Right atrium auricular region (tissue), 2 donors: ENCODE data around the gene OR6K3. TPM values are rescaled to one million over a fixed set of nuclear protein-coding genes. Genes with fewer than 3 reads are reported as not detected.
"Not testable (repeated sequence)": the region's sequence is repeated elsewhere in the genome, so short reads cannot be mapped to it uniquely, and the experiment has no call there.

Source experiments
- DNase-seq: peaks from one replicate; pipeline ENCODE4 v3.0.0-alpha.2; 2019; ENCODE audit warnings: low spot score
- H3K27ac ChIP-seq, 2 donors: fragments of 200-600 bp; sonication (generic); 1 replicate in 1 of 2; 2 replicates in 1 of 2; pipeline ENCODE4 v1.5.1; 2016 to 2019
- H3K27me3 ChIP-seq, 2 donors: fragments of 200-600 bp; sonication (generic); one replicate each; pipeline versions ENCODE4 v1.5.1 to v1.6.0; 2017 to 2019
- H3K36me3 ChIP-seq: fragments of 200-600 bp; sonication (generic); one replicate; pipeline ENCODE4 v1.5.1; 2016
- H3K4me1 ChIP-seq, 2 donors: fragments of 200-600 bp; sonication (generic); one replicate each; pipeline versions ENCODE4 v1.5.1 to v1.6.0; 2017 to 2019
- H3K4me3 ChIP-seq, 2 donors: fragments of 200-600 bp; sonication (generic); 1 replicate in 1 of 2; 2 replicates in 1 of 2; pipeline ENCODE4 v1.5.1; 2017 to 2019; ENCODE audit warnings: mild to moderate bottlenecking in 1 of 2, moderate library complexity in 1 of 2
- H3K9me3 ChIP-seq, 2 donors: fragments of 200-600 bp; sonication (generic); one replicate each; pipeline ENCODE4 v1.5.1; 2019
- CTCF ChIP-seq, 2 donors: fragments of 200-600 bp; sonication (generic); IDR thresholded peaks; one replicate each; pipeline ENCODE4 v1.5.1; 2019; ENCODE audit warnings: antibody characterized with exemption in 2 of 2
- total RNA-seq, 2 donors: library from RNA; depleted of rRNA; stranded (reverse); fragments of >200 nt; gene quantifications; one replicate each; pipeline ENCODE4 v1.1.0, GENCODE V29; 2016

Gene OR6K3
- total RNA-seq, 2 donors from 2014 or later, result not detected

GRCh38 chr1:158692356-158692755 is 28.2 kb downstream of the OR6K3 start:
- no peak for DNase-seq
- Histone ChIP-seq H3K4me3 (no peak overlapping the region), H3K4me1 (no peaks in the 10 kb centered on the region), H3K36me3 (no peaks in the 10 kb centered on the region), H3K9me3 (no peaks in the 10 kb centered on the region), H3K27ac (no peak overlapping the region), H3K27me3 (no peaks in the 10 kb centered on the region)
- TF ChIP-seq CTCF (IDR thresholded peaks at IDR 0.05), result no peak

DNA sequence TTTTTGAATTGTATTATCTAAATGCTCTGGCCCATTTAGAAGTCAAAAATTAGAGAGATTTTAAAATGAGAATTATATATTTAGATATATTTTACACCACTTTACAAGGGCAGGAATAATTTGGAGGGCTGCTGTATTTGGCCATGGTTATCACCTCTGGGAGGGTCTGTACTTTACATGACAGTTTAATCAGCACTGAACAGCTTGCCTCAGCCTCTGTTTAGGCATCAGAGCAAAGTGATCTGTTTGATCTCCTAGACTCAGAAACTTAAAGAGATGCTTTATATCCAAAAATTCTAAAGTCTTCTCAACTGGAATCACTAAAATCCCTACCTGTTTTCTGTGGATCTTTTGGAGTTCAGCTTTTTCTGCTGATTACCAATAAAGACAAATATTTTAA is 28.6 kb downstream of the OR6K3 start:
- no peak overlapping the region for H3K27ac ChIP-seq
- H3K9me3 ChIP-seq, result no peaks in the 10 kb centered on the region
- DNase-seq, result no peak
- no peak overlapping the region for H3K4me3 ChIP-seq
- H3K4me1 ChIP-seq, result no peaks in the 10 kb centered on the region
- H3K27me3 ChIP-seq, result no peaks in the 10 kb centered on the region
- TF ChIP-seq CTCF (IDR thresholded peaks at IDR 0.05), result no peak
- no peaks in the 10 kb centered on the region for H3K36me3 ChIP-seq

DNA sequence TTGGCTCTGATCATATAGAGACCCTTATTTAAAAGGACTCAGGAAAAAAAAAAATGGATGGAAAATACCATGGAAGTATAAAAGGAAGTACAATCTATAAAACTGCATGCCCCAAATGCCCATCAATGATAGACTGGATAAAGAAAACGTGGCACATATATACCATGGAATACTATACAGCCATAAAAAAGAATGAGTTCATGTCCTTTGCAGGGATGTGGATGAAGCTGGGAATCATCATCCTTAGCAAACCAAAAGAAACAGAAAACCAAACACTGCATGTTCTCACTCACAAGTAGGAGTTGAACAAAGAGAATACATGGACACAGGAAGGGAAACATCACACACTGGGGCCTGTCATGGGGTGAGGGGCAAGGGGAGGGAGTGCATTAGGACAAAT is 29.4 kb downstream of the OR6K3 start:
- not testable (repeated sequence) for DNase-seq, H3K36me3 ChIP-seq, H3K27ac ChIP-seq, H3K27me3 ChIP-seq, H3K9me3 ChIP-seq, H3K4me1 ChIP-seq, H3K4me3 ChIP-seq

GRCh38 chr1:158689875-158690274 is 30.6 kb downstream of the OR6K3 start:
- TF ChIP-seq CTCF (IDR thresholded peaks at IDR 0.05), result no peak
- H3K27me3 ChIP-seq, result no peaks in the 10 kb centered on the region
- DNase-seq, result no peak
- no peaks in the 10 kb centered on the region for H3K36me3 ChIP-seq
- H3K27ac ChIP-seq, result no peak overlapping the region
- no peaks in the 10 kb centered on the region for H3K9me3 ChIP-seq
- H3K4me1 ChIP-seq, result no peaks in the 10 kb centered on the region
- H3K4me3 ChIP-seq, result no peak overlapping the region

GRCh38 chr1:158689110-158689509 is 31.4 kb downstream of the OR6K3 start:
- Histone ChIP-seq H3K27me3 (no peaks in the 10 kb centered on the region), H3K36me3 (no peaks in the 10 kb centered on the region), H3K4me3 (no peak overlapping the region), H3K4me1 (no peaks in the 10 kb centered on the region), H3K27ac (no peak overlapping the region), H3K9me3 (no peaks in the 10 kb centered on the region)
- DNase-seq, result no peak
- no peak for TF ChIP-seq CTCF (IDR thresholded peaks at IDR 0.05)

GRCh38 chr1:158688343-158688742 is 32.2 kb downstream of the OR6K3 start:
- not testable (repeated sequence) for H3K27ac ChIP-seq, H3K9me3 ChIP-seq, H3K4me1 ChIP-seq, H3K36me3 ChIP-seq, H3K27me3 ChIP-seq, DNase-seq, H3K4me3 ChIP-seq

DNA sequence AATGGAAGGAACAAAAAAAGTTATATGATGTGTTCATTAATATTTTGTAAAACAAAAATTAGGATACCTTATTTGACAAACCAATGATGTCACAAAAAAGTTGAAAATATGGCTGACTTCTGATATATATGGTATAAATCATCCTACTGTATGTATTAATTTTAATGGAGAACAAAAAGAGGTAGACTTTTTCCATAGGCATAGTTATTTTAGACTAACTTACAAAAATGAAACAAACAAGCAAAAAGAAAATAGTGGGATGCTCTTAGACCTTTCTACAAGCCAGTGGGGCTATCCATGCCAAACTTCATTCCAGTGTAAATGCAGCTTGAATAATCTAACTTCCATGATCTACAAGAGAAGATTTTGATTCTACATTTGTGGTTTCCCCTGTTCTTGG is 33.5 kb downstream of the OR6K3 start:
- Histone ChIP-seq H3K36me3 (no peaks in the 10 kb centered on the region), H3K4me1 (no peaks in the 10 kb centered on the region), H3K27ac (no peak overlapping the region), H3K4me3 (no peak overlapping the region), H3K9me3 (no peaks in the 10 kb centered on the region), H3K27me3 (no peaks in the 10 kb centered on the region)
- TF ChIP-seq CTCF (IDR thresholded peaks at IDR 0.05), result no peak
- no peak for DNase-seq
